GM11168 (cell line): ENCODE results near the gene CMBL.
"Not testable (repeated sequence)": the region's sequence is repeated elsewhere in the genome, so short reads cannot be mapped to it uniquely, and the experiment has no call there.

Experiments used
- in situ Hi-C: fragments of 300-500 bp; cut with MboI; formaldehyde crosslinking; loops from one replicate; pipeline ENCODE4 v1.12.0; 2022; ENCODE audit warnings: low sequenced_read_pairs; ENCODE audit not compliant: unreplicated experiment

Gene CMBL

DNA sequence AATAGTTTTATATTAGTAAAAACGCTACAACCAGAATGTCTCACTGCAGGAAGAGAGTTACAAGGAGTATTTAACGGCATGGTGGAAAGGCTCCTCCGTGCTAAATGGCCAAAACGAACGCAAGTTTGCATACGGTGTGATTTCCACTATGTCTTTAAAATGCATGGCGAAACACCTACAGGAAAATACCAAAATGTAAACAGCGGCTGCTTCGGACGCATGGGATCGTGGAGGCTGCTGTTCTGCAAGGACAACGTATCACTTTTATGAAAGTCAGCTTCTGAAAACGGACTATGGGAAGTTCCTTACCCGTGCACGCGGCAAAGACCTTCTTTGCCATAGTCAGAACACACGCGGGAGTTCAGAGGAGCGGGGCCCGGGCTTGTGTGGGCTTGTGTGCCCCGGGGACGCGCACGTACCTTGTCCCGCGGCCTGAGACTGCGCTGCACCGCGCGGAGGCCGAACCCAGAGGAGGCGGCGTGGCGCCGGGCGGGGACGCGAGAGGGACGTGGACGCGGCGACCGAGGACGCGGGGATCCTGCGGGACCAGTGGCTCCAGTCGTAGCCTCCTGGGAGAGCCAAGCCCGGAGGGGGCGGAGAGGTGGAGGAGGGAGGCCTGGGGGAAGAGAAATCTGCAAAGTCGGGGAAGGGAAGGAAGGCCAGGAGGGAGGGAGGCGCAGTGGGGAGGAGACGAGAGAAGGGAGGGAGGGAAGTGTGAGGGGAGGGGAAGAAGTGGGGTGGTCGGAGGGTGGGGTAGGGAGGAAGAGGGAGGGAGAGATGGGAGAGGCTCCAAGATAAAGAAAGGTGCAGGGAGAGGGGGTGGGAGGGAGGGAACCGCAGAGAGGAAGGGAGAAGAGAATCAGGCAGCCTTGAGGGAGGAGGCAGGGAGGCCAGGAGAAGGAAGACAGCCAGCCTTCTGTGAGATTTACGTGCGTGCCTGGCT, at the start of gene CMBL:
Gene CMBL (minus strand): TSS at position 697 of the 943 bp plus-strand sequence. CDS start 17,140 bp downstream, outside the sequence.
- in situ Hi-C loops, result no loop called here

DNA sequence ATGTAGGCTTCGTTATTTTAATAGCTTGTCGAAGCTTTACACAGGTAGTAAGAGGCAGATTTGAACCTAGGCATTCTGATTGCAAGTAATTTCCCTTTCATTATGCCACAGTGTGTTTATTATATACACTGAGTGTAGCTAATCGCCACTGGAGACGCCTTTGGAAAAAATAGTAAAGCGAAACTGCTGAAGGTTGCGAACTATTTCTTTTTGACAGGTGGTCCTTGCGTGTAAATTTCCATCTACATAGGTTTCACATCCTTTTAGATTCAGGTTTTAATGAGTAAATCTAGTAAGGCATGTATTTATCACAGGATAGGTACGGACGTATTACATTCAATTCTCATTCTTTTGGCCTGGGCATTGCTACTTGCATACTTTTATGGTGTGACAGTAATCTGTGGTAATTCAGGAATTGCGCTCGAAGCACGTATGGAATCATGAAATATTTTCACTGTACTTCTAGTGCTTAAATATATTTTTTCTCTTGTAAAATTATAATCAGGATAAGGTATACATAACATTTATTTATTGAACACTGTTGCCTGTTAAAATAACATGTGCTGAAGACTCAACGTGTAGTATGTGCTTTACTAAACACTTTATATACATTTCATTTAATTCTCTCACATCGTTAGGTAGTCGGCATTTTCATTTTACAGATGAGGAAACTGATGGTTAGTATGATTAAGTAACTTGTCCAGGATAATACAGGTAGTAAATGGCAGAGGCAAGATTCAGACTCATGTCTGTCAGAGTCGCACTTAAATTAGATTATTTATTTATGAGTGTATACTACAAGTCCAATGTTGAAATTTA, 47.6 kb upstream of the CMBL start:
- in situ Hi-C loops, result loop anchor here (5.0 kb wide), 1 partner anchor 57 kb away; no protein-coding TSS in a partner anchor

DNA sequence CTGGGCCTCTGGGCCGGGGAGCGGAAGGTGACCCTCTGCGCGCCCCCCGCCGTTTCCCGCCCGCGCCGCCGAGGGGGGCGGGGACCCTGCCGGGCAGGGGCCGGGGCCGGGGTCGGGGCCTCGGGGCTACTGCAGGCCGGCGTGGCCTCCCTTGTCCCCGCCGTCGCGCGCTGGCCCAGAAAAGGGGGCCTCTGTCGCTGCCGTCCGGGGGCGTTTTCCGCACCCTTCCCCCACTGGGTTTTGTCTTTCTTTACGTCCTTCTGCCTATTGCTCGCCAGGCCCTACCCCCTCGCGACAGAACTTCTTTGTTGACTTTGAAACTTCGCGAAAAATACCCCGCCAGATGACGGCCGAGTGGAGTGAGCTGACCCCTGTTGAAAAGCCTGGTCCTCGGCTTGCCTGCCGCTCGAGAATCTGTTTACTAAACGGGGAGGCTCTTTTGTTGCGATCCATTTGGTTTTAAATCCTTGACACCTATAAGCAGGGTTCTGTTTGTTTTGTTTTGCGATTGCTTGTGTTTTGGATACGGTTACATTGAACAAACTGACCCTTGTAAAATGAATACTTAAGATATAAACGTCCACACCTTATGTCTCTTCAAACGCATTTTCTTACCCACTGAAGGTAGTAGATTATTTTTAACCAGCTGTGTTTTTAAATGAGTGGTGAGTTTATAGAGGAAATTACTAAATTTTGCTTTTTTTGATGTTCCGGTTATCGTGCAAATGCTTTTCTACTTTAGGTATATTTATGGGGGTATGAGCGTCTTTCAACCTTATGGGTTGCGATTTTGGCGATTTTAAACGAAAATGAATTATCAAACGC, 46.6 kb upstream of the CMBL start:
- in situ Hi-C loops, result no loop called here

DNA sequence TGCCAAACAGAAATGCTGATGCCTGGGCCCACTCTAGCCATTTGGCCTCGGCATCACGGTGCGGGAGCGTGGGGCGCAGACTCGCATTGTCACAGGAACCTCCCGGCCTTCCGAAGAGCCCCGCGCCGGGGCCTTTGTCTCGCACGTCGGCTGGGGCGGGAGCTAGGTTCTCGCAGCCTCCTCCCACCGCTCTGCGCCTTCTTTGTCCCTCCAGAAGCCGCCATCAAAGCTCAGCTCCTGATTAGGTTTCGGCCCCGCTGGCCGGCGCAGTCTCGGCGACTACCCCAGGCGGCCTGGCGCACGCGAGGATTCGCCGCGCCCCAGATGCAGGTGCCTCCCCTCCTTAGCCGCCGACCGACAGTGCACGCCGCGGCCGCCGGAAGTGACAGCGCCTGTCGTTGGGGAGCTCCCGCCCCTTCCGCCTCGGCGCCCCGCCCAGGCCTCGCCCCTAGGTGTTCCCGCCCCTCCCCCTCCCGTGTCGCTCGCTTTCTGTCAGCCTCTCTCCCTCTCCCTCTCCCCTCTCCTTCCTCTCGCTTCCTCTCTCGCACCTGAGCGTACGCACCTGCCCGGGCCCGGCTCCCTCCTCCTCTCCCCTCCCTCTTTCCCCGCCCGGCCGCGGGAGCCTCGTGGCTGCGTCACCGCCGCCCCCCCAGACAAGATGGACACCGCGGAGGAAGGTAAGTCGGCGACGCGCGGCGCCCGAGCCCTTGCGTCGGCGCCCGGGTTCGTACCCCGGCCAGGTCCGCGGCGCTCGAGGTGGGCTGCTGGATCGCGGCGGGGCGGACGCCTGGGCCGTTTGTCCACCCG, 45.7 kb upstream of the CMBL start, which contains the start of gene MARCHF6:
Gene MARCHF6 (plus strand): TSS at position 455 of the 807 bp plus-strand sequence. CDS start 204 bp downstream, at position 659.
- in situ Hi-C loops, result no loop called here

DNA sequence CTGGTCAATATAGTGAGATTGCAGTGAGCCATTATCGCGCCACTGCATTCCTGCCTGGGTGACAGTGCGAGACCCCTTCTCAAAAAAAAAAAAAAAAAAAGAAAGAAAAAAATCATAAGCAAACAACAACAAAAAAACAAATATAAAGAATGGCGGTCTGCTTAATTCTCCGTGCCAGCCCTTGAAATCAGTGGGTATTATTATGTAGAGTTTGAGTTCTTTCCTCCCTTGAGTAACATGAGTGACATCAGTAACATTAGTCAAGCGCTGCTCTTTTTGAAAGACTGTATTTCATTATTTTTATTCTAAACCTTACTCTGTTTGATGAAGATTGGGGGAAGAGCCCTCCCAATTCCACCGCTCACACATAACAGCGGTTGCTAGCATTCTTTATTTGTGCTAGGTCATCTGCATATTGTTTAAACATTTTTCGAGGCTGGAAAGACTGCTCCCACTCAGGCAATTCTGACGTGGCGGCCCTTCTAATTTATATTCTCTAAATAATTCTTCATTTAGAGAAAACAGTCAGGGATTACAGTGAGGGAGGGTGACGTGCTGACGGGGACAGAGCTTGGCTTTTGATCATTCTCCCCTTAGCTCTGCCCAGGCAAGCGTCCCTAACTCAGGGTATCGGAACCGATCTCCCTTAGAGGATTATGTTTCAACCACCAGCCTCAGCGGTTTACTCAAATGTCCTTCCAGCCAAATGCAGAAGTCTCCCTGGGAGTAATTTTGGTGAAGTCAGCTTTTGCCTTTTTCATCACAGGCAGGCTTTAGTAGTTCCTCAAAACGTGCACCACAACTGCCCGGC, 44.9 kb upstream of the CMBL start:
- in situ Hi-C loops, result no loop called here

DNA sequence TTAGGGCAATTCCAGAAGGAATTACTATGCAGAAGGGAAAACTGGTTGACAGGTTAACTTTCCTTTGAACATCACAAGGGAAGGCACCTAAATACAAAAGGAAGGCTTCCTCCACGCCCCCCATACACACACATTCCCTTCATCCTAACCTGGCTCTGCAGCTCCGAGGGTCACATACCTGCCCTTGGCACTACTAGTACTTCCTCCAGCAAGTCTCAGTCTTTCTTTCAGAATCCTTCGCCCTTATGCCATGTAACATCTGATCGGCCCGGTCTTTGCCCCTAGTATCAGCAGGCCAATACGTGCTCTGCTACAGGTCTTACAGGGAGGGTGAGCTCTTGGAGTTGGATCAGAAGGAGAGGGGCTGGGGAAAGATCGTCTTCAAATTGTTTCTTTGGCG, 44.2 kb upstream of the CMBL start:
- in situ Hi-C loops, result no loop called here

DNA sequence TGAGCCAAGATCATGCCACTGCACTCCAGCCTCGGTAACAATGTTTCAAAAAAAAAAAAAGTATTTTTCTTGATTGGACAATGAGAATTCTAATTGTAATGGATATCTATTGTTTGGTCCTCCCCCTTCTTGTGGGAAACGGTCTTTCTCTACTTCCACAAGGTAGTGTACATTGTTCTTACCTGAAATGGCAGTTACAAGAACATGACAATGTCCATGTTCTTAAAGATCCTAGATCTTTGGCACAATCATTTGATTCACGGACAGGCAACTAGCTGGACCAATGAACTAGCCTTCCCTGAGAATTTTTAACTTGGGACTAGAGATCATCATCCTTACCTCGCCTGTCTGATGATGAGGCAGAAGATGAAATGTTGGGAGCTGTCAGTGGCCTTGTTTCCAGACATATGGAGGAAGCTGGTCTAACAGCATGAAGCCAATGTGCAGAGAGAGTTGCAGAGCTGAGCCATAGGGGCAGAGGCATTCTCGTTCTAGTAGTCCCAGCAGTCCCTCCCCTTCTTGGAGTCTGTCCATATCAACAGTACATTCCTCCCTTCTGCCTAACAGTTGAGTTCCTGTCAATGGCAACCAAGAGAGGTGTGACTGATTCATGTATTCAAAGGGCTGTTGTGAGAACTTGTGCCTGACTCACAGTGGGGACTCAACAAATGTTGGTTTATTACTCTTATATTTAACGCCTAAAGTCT, 43.6 kb upstream of the CMBL start:
- in situ Hi-C loops, result no loop called here

DNA sequence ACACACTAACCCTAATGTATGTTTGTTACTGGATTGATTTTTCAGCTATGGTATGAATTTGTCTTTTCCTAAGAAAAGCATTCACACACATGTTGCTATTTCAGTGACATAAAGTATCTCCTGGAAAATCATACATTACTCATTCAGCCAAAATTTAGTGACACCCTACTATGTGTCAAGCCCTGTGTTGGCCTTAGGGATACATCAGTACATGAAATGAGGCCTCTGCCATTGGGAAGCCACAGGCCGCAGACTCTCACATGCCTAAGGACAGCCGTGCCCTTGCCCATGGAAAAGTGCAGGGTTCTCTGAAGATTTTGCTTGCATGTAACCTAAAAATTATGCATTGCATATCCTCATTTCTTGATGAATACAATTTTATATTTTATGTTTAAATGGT, 40.6 kb upstream of the CMBL start:
- in situ Hi-C loops, result no loop called here

DNA sequence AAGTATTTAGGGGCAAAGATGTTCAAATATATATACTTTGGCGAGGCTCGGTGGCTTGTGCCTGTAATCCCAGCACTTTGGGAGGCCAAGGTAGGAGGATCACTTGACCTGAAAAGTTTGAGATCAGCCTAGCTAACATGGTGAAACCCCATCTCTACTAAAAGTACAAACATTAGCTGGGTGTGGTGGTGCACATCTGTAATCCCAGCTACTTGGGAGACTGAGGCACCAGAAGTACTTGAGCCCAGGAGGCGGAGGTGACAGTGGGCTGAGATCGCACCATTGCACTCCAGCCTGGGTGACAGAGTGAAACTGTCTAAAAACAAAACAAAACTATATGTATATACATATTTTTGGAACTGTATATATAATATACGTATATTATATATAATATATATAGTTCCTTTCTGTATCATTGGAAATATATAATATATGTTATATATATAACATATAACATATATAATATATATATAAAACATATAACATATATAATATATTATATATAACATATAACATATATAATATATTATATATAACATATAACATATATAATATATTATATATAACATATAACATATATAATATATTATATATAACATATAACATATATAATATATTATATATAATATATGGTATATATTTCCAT, 36.9 kb upstream of the CMBL start:
- in situ Hi-C loops, result not testable (repeated sequence)

DNA sequence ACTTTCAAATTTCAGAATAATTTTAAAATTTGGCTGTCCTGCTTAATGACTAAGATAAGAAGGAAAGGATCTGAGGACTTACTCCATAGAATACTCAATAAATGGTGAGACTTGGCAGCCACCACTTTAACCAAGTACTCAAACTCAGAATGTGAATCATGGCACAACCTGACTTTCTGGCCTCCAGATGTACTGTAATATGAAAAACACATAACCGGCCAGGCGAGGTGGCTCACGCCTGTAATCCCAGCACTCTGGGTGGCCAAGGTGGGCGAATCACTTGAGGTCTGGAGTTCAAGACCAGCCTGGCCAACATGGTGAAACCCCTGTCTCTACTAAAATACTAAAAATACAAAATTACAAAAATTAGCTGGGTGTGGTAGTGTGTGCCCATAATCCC, 35.8 kb upstream of the CMBL start:
- in situ Hi-C loops, result no loop called here

DNA sequence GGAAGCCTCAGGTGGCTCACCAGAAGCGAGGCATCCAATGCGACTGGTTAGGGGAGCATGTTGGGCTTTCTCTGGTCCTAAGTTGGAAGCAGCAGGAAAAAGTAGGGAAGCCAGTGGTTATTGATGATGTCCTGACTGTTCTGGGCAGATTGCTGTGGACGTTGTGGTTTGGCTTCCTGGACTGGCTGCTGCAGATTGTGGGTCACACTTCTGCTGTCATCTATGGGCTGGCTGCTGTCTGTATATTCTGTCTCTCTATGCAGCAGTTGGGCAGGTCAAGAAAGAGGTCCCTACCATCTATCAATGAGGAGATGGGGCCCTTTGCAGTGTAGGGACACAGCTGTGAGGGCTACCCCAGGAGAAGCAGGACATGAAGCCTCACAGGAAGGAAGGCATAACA, 32.3 kb upstream of the CMBL start:
- in situ Hi-C loops, result no loop called here

DNA sequence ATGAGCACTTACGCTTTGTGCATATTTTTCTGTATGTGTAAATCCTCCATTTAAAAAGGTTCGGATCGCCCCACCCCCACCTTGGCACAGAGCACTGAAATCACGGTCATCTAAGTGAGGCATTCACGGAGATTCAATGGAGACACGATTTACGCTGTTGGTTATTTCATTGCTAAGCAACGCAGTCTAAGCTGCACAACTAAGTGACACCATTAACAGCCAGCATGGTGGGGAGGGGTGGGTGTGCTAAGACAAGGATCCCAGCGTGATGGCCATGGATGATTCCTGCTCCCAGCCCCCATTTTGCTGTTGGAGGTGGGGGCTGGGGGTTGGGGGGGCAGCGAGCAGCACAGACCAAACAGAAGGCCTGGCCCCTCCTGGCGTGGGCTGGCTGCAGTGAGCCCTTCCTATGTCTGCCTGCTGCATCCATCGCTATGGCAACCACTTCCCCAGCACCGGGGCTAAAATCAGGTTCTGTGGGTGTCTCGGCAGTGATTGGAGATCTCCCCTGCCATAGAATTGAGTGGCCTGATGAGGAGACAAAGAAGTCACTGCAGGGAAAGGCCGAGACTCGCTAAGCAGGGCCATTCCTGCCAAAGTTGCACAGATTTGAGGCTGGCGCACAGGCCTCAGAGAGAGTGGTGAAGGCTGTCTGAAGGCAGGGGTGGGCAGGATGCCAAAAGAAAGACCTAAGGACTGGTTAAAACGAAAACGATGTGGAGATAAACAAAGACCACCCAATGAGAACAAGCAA, 31.5 kb upstream of the CMBL start:
- in situ Hi-C loops, result no loop called here

DNA sequence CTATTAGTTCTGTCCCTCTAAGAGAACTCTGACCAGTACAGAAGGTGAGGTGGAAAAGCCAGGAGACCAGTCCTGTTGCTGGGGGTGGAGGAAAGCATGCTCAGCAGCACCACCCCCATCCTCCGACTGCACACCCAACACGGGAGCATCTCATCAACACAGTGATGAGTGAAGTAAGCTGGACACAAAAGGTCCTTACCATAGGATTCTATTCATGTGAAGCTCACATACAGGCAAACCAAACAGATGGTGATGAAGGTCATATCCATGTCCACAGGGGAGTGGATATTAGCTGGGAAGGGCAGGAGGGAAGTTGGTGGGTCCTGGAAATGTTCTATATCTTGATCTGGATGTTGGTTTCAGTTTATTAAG, 31.0 kb upstream of the CMBL start:
- in situ Hi-C loops, result no loop called here

DNA sequence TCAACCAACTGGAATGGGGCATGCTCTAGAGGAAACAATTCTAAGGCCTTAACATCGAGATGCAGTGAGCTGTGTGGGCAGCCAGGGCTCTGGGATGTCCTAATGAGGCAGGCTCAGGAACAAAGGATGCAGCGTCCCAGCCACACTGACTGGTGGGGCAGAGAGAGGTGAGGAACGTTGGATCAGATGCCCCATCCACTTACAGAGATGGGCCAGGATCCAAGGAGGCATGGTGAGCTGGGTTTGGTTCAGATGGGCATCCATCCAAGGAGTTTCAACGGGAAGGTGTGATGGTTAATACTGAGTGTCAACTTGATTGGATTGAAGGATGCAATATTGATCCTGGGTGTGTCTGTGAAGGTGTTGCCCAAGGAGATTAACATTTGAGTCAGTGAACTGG, 30.3 kb upstream of the CMBL start:
- in situ Hi-C loops, result no loop called here

DNA sequence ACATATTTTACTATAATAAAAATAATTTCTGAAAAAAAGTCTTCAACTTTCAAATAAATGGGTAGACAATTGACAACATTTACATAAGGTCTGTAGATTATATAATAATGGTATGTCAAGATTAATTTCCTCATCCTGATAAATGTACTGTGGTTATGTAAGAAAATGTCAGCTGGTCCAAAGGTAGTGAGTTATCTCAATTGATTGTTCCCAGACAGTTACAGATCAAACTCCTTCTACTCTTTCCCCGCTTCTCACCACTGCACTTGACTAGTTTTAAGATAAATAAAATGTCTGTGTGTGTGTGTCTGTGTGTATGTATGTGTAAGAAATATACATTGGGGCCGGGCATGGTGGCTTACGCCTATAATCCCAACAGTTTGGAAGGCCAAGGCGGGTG, 29.4 kb upstream of the CMBL start:
- in situ Hi-C loops, result no loop called here

DNA sequence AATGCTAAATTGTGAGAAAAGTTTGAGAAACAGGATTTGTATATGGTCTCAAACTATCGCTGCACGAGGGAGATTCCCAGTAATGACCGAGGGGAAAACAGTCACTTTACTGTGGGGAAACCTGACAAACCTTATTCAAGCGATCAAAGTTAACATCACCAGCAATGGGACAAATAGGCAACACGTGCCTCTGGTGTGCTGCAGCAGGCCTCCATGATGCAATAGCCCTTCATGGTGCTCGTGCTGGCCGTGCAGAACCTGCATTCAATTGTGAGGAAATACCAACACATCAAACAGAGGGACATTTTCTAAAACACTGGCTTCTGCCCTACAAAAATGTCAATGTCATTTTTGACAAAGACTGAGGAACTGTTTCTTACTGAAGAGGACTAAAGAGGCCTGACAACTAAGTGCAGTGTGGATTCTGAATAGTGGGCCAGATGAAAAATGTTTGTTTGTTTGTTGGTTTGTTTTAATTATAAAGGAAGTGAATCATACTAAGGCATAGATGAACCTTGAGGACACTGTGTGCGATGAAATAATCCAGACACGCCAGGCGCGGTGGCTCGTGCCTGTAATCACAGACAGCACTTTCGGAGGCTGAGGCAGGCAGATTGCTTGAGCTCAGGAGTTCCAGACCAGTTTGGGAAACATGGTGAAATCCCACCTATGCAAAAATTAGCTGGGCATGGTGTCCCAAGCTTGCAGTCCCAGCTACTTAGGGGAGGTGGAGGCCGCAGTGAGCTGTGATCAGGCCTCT, 28.2 kb upstream of the CMBL start:
- in situ Hi-C loops, result no loop called here
